ENCODE results near the gene STK4. TPM values are rescaled to one million over a fixed set of nuclear protein-coding genes. Genes with fewer than 3 reads are reported as not detected.

STK4 gene
- total RNA-seq, 1 donor from 2014 or later: 12.7 TPM

DNA sequence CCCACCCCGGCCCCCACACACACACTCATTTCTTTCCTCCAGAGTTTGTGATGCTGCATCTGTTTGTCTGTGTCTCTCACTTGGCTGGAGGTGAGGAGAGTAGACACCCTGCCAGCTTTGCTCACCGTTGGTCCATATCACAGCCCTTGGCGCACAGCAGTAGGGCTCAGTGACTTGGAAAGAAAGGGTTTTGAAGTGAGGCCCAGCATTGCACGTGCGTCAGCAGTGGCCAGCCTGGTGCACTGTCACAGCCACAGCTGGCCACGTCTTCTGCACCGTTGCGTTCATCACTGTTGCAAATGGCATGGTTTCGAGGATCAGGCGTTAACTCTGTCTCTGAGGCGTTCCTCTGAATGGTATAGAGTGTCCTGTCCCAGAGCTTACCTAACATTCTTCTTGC, 145.0 kb downstream of the STK4 start:
- DNase-seq (ENCODE audit: low read depth in 2 of 2): no peak

GRCh38 chr20:45111799-45112471, 145.6 kb downstream of the STK4 start:
- DNase-seq (ENCODE audit: low read depth in 2 of 2): peak; percentile 34 to 43

- DNase-seq (ENCODE audit: low read depth in 2 of 2): no peak
These were observed 146.4 kb downstream of the STK4 start for GRCh38 chr20:45112754-45113153.

DNA sequence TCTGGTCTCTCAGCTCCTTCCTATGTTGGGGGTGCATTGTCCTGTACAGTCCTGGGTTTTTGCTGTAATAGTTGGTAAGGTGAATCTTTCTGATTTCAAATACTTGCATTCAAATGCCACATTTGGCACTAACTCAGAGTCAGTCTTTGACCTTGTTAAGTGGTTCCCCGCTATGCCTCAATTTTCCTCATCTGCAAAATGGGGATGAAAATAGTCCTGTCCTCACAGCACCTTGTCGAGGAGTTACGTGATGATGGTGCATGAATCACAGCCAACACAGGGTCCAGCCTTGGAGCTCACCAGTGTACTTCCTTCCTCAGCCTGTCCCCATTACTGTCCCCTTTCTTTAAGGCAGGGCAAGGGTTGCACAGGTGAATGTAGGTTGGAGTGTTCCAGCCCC, 147.6 kb downstream of the STK4 start:
- DNase-seq (ENCODE audit: low read depth in 2 of 2): no peak

DNA sequence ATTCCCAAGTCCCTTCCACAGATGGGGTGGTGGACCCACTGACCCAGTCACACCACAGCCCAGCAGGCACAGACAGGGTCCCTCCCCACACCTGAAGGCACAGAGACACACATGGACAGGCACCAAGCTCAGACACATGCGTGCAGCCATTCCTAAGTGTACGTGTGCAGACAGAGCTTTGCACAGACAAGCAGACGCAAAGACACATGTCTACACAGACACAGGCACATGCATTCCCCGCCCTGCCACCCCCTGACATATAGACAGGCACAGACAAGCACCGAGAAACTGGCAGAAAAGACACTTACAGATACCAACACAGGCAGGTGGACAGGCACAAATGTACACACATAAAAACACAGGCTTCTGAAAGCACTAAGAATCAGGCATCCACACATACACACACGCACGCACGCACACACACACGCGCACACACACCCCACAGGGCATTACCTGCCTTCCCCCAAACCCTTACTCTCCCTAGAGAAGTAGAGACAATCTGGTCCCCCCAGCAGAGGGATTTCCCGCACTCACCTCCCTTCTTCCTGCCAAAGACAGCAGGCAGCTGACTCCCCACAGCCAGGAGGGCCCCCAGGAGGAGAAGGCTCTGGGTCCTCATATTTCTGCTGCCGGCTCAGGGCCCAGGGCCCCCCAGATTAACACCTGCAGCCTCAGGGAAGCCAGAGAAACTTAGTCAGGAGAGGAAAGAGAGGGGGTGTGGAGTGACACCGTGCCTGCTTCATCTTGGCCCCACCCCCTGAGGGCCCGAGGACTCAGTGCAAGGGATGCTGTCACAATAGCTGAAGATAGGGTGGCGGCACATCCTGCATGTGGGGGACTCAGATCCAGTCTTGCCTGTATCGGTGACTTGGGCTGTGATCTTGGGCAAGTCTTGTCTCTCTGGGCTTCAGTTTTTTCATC, 148.4 kb downstream of the STK4 start, which contains the start of gene WFDC5:
Gene WFDC5 (minus strand): TSS at position 710 of the 921 bp plus-strand sequence. CDS start 91 bp downstream, at position 619.
- DNase-seq (ENCODE audit: low read depth in 2 of 2): no peak

DNA sequence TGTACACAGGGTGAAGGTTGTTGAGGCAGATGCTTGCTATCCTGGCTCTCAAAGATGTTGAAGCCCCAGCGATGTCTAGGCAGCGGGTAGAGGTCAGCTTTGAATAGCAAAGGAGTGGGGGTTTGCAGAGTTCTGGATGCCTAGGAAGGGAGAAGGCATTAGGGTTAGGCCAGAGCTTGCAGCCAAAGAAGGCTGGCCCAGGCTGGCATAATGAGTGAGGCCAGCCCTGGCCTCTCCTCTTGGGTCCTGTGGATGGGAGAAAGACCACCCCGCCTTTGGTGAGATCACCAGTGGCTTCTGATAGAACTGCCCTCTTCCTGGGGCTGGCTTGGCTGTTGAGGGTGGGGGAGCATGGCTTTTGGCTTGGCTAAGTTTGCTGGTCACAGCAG, 149.1 kb downstream of the STK4 start:
- no peak for DNase-seq (ENCODE audit: low read depth in 2 of 2)

DNA sequence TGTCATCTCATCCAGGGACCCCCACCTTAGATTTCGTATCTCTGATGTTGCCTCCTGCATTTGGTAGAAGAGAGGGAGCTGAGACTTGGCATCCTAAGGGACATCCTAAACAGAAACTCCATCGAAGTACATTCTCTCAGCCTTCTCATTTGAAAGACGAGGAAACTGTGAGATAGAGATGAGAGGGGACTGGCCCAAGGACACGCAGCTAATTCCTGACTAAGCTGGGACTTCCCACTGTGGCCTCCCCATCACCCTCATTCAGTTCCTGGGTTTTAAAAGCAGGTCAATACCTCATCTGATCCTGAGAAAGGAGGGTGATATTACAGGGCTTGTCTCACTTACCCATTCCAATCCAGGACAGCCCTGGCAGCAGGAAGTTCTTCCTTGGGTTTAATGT, 149.5 kb downstream of the STK4 start:
- no peak for DNase-seq (ENCODE audit: low read depth in 2 of 2)

- DNase-seq (ENCODE audit: low read depth in 2 of 2): peak in 1 of 2 donors; percentile 57
These were observed 151.3 kb downstream of the STK4 start for GRCh38 chr20:45117581-45117980.

- no peak for DNase-seq (ENCODE audit: low read depth in 2 of 2)
These were observed 151.7 kb downstream of the STK4 start for GRCh38 chr20:45118028-45118427.

- no peak for DNase-seq (ENCODE audit: low read depth in 2 of 2)
These were observed 153.4 kb downstream of the STK4 start for GRCh38 chr20:45119556-45120266.

DNA sequence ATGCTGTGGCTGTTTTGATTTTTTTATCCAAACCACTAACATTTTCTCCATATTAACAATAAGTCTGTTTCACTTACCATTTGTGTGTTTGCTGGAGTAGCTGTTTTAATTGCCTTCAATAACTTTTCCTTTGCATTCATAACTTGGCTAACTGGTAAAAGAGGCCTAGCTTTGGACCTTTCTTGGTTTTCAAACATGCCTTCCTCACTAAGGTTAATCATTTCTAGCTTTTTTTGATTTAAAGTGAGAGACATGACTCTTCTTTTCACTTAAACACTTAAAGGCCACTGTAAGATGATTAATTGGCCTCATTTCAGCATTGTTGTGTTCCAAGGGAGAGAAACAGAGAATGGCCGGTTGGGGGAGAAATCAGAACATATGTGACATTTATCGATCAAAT, 155.1 kb downstream of the STK4 start:
- DNase-seq (ENCODE audit: low read depth in 2 of 2): no peak

DNA sequence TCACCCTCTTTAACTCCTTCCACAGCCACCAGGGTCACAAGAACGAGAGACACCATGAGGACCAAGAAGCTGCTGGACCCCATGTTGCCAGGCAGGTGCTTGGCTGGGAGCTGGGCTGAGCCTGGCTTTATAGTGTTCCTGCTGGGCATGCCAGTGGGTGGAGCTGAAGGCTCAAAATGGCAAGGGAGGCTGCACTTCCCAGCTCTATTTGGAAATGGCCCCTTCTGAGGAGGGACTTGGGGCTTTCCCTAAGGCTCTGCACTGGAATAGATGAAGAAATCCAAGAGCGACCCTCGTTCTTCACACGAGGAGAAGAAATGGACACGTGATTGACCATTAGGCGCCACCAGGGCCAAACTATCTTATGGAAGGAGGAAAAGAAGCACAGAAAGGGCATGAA, 158.1 kb downstream of the STK4 start, which contains the start of gene WFDC12:
Gene WFDC12 (minus strand): TSS at position 101 of the 400 bp plus-strand sequence. CDS start 18 bp downstream, at position 83.
- DNase-seq (ENCODE audit: low read depth in 2 of 2): no peak

GRCh38 chr20:45128099-45128498, 161.8 kb downstream of the STK4 start:
- DNase-seq (ENCODE audit: low read depth in 2 of 2): no peak

Other genes with a start within 250 kb of the STK4 start
- gene KCNK15, start 220.6 kb upstream of the STK4 start, total RNA-seq: not detected in 2 replicates
- gene RIMS4, start 156.0 kb upstream of the STK4 start, total RNA-seq: under 0.01 TPM in 1 of 2 replicates, not detected in the other
- 76.9 and 96.6 TPM in 2 replicates for gene YWHAB, start 80.8 kb upstream of the STK4 start, total RNA-seq
- 0.44 and 0.79 TPM in 2 replicates for gene PABPC1L, start 56.5 kb upstream of the STK4 start, total RNA-seq
- 13.7 and 15.1 TPM in 2 replicates for gene TOMM34, start 6.1 kb upstream of the STK4 start, total RNA-seq
- under 0.01 and 0.40 TPM in 2 replicates for gene KCNS1, start 134.6 kb downstream of the STK4 start, total RNA-seq
- not detected in 2 replicates for gene WFDC5, start 148.7 kb downstream of the STK4 start, total RNA-seq
- gene WFDC12, start 158.0 kb downstream of the STK4 start, total RNA-seq: not detected in 2 replicates
- gene PI3, start 208.4 kb downstream of the STK4 start, total RNA-seq: not detected in 2 replicates
- not detected in 2 replicates for gene SEMG1, start 240.5 kb downstream of the STK4 start, total RNA-seq